ENCODE results near the gene RANBP1.
A peak's percentile ranks its signal among the peaks of the same experiment; 100 is the strongest.

Gene RANBP1

GRCh38 chr22:20125201-20126174 is 9.6 kb downstream of the RANBP1 start:
- no peak for DNase-seq

- no peak for DNase-seq
Measured at GRCh38 chr22:20126284-20127029, 10.6 kb downstream of the RANBP1 start.

GRCh38 chr22:20127318-20127868 is 11.5 kb downstream of the RANBP1 start:
- no peak for DNase-seq

GRCh38 chr22:20127869-20128618 is 12.1 kb downstream of the RANBP1 start:
- no peak for DNase-seq

GRCh38 chr22:20128619-20128901 is 12.7 kb downstream of the RANBP1 start:
- no peak for DNase-seq

GRCh38 chr22:20128902-20129746 is 13.2 kb downstream of the RANBP1 start:
- DNase-seq, result peak in 3 of 5 donors; percentile 44 to 48 (median 46)

- DNase-seq, result no peak
Measured at GRCh38 chr22:20129747-20130014, 13.8 kb downstream of the RANBP1 start.

GRCh38 chr22:20130319-20130718 is 14.4 kb downstream of the RANBP1 start:
- peak in 1 of 5 donors; percentile 15 for DNase-seq

GRCh38 chr22:20130731-20131596 is 15.1 kb downstream of the RANBP1 start:
- peak; percentile 62 to 78 (median 71) for DNase-seq

GRCh38 chr22:20131597-20131858 is 15.6 kb downstream of the RANBP1 start, which contains the start of gene ZDHHC8:
Gene ZDHHC8, plus strand, starts transcription at chr22:20131804. Its CDS starts 144 bp downstream, at chr22:20131948.
- peak; percentile 33 to 51 (median 40) for DNase-seq

- peak in 1 of 5 donors; percentile 27 for DNase-seq
Measured at GRCh38 chr22:20131859-20132685, 16.2 kb downstream of the RANBP1 start.

GRCh38 chr22:20132686-20133246 is 16.9 kb downstream of the RANBP1 start:
- no peak for DNase-seq

- no peak for DNase-seq
Measured at GRCh38 chr22:20133930-20134549, 18.1 kb downstream of the RANBP1 start.

GRCh38 chr22:20135265-20135664 is 19.4 kb downstream of the RANBP1 start:
- DNase-seq, result no peak

GRCh38 chr22:20135806-20136602 is 20.1 kb downstream of the RANBP1 start:
- no peak for DNase-seq

GRCh38 chr22:20136603-20136873 is 20.6 kb downstream of the RANBP1 start:
- no peak for DNase-seq

- DNase-seq, result no peak
Measured at GRCh38 chr22:20137113-20137512, 21.2 kb downstream of the RANBP1 start.

- no peak for DNase-seq
Measured at GRCh38 chr22:20137671-20138416, 21.9 kb downstream of the RANBP1 start.
